DMS53 treated with DMSO at 0.1 percent for 48 hours (cell line): ENCODE data around the gene FAM156B.
"Not testable (repeated sequence)": the region's sequence is repeated elsewhere in the genome, so short reads cannot be mapped to it uniquely, and the experiment has no call there.

ENCODE experiments used
- DNase-seq: peaks from one replicate; lab custom pipeline; 2025; ENCODE audit not compliant: unreplicated experiment; lab: John Stamatoyannopoulos, UW

Gene FAM156B

DNA sequence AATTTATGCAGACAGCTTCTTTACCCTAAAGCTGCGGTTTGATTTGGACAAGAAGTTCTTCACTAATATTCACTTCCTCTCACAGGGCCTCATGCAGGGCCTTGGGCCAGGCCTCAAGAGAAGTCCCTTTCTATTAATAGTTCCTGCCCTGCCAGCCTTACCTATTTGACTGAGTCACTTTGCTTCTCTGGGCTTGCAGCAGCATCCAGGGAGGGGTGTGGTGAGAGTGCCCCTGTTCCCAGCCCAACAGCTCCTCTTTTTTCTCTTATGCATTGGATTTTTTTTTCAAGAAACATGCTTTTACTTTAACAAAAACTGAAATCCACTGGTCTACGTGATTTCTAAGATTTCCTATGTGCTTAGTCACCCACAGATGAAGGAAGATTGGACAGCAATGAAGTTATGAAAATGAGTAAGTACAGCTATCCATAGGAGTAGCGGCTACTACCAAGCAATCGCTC is 26.7 kb downstream of the FAM156B start:
- DNase-seq, result no peak

DNA sequence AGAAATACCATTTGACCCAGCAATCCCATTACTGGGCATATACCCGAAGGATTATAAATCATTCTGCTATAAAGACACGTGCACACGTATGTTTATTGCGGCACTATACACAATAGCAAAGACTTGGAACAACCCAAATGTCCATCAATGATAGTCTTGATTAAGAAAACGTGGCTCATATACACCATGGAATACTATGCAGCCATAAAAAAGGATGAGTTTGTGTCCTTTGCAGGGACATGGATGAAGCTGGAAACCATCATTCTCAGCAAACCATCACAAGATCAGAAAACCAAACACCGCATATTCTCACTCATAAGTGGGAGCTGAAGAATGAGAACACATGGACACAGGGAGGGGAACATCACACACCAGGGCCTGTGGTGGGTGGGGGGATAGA is 33.1 kb downstream of the FAM156B start:
- DNase-seq, result not testable (repeated sequence)

DNA sequence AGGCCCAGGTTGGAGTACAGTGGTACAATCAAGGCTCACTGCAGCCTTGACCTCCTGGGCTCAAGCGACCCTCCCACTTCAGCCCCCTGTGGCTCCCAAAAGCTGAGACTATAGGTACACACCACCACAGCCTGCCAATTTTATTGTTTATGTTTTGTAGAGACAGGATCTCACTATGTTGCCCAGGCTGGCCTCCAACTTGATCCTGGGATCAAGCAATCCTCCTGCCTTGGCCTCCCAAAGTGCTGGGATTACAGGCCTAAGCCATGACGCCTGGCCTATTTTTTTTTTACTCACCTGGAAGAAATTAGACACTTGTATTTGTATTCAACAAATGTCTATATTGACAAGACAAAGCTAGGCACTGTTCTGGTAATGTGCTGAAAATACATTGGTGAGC is 36.1 kb downstream of the FAM156B start:
- DNase-seq, result no peak

DNA sequence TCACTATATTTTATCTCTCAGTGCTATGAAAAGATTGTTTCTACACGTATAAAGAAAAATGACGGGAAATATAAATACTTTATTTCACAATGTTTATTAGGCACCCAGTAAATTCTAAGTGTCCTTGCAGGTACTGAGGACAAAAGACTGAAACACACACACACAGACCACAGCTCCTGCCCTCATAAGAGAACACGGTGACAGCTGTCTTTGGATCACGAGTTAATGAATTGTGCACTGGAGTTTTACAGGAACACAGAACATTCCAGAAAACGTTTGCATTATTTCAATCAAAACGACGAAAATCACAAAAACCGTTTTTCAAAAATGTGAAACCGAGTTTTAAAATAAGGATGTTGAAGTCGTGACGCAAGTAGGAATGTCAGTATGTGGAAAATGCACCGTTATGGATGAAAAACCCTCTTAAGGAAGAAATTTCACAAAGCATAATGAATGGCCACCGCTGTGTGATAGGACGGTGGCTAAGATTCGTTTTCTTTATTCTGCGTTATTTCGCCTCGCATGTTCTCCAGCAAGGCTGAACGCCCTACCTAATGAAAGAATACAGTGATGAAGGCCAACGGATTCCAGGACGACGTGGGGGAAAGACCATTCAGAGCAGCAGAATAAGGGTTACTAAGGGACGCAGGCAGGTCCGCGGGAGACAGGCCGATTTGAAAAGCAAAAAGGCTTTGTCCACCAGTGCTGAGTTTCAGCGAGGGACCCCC is 37.0 kb downstream of the FAM156B start:
- no peak for DNase-seq

DNA sequence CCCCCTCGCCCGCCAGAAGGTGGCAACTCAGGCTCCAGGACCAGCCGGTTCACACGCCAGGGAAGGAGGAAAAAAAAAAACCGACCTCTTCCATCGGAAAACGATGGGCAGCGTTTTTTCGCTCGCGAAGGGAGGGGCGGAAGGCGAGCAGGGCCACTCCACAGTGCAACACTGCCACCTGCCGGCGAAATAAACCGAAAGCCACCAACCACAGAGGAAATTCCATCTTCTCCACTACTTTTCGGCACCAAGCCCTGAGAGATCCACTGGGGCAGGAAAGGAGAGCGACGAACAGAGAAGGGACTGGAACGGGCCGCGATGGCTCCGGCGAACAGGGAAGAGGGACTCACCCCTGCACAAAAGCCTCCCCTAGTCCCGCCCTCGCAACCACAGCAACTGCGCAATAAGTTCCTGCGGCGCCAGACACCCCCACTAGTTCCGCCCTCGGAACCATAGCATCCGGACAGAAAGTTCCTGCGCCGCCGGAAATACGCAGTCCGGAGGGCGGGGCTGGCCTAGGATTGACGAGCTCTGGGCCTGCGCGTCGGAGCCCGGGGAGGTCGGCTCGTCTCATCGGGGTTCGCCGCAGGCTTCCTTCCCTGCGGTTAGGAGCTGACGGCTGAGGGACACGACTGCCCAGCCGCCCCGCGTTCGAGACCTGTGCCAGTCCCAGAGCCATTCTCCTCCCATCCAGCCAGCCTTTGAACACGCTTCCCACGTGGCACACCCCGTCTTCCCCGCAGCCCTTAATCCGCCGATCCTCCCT is 37.8 kb downstream of the FAM156B start:
- DNase-seq, result peak; percentile 85

DNA sequence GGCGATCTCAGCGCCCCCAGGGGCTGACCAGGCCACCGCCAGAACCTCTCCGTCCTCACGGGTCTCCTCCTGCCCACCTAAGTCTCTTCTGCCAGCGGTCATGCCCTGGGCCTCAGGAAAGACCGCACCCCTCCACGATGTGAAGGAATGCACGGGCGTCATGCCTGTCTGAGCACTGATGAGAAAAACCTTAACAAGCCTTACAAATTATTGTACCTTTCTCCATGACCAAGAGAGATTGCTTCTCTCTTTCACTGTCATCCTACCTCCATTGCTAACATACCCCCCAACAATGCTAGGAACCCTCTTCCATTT is 38.3 kb downstream of the FAM156B start:
- not testable (repeated sequence) for DNase-seq

DNA sequence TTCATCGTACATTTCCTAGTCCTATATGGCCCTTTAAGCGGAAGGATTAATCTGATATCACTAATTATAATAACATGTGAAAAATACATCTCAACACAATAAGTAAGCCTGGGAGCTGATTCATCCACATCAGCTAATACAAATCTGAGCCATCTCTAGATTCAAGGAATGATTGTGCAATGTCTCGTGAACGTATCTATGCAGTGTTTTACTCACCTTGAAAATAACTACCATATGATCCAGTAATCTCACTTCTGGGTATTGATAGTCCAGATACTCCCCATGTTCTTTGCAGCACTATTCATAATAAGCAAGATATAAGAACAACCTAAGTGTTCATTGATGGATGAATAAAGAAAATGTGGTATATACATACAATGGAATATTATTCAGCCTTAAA is 43.6 kb downstream of the FAM156B start:
- DNase-seq, result not testable (repeated sequence)

DNA sequence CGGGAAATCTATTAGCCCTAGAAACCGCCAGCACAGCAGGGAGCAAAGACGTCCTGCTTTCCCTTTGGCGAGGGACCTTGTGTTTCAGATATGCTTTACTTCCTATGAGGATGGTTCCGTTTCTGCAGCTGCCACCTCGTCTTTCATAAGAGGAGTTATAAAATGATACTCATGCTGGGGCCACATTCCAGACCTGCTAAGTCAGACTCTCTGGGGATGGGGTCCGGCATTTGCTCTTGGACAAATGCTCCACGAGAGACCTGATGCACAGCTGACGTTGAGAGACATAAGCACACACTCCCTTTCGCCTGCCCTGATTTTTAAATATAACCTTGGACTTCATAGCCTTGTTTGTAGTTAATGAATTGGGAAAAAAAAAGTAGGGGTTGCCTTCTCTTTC is 44.6 kb downstream of the FAM156B start:
- not testable (repeated sequence) for DNase-seq

DNA sequence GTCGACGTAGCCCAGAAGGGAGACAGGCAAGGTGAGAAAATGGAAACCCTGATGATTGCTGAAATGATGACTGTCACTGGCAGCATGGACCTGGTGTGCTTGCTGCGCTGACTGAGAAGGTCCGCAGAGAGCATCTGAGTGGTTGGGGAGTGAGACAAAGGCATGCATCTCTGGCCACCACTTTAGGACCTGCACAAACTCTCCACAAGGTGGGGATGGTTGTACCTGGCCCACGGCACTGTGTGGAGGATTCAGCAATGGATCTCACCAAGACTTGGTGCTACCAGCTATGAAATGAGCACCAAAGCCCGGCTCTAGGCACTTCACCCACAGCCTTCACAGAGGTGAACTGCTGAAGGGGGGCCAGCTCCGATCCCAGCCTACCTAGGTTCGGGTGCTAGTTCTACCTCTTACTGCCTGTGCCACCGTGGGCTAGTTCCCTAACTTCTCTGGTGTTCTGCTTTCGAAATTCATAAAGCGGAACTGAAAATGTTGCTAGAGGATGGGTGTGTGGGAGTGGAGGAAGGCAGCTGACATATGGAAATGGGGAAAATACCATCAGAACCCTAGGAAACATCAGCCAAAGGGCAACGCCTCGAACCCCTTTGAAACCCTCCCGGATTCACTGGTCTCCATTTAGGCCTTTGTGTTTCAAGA is 48.8 kb downstream of the FAM156B start:
- not testable (repeated sequence) for DNase-seq

DNA sequence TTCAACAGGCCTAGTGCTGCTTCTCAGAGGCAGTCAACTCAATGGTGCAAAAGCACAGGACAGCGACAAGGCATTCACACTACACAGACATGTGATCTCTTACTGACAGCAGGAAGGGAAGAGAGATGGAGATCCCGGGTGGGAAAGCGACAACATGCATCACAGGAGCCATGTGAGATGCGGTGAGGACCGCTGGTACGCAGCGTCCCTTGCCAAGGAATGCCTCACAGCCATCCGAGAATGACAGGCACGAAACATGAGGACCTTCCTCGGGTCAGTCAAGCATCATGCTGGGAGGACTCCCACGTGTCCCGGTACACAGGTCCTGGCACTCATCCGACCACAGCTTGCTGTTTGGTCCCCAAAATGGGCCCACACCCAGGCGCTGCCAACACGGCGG is 50.4 kb downstream of the FAM156B start:
- DNase-seq, result not testable (repeated sequence)

DNA sequence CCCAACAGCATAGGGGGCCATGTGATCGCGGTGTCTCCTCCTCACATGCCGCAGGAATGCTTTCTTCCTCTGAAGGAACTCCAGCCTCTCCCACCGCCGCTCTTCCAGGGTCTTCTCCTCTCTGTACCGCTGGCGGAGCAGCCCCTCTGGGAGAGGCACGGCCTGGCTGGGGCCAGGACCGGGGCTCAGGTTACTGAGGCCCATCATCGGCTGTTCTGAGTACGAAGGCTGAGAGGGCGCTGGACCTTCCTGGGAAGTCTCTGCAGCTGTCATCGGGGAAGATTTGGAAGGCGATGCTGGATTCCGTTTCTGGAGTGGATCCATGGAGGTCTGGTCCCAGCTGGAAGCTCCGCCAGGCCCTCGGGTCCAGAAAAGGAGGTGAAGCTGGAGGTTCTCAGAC is 51.1 kb downstream of the FAM156B start:
- not testable (repeated sequence) for DNase-seq

DNA sequence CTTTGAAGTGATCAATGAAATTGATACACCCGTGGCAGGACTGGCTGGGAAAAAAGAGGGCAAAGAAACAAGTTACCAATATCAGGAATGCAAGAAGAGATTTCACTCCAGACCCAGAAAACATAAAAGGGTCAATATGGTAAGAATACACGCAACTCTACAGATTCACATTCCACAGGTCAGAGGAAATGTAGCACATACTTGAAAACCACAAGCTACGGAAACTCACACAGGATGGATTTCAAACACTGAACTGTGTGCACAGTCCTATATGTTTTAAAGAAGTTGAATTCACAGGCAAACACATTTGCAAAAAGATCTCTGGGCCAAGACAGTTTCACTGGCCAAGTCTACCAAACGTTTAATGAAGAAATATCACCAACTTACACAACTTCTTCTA is 52.2 kb downstream of the FAM156B start:
- DNase-seq, result not testable (repeated sequence)

DNA sequence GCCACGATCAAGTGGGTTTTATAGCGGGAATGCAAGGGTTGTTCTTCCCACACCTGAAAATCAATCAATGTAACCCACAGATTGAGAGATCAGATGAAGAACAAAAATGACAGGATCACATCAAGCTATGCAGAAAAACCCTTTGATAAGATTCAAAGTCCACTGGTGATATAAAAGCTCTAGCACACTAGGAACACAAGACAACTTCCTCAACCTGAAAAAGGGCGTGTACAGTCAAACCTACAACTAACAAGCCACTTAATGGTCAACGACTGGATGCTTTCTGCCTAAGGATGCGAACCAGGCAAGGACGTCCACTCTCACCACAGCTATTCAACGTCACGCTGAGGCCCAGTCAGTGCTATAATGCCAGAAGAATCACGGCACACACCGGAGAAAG is 52.8 kb downstream of the FAM156B start:
- not testable (repeated sequence) for DNase-seq
